HG02588 (cell line): ENCODE results near the gene UVSSA.

Experiments used
- ATAC-seq: cut with Tn5 transposase; IDR thresholded peaks from one replicate; pipeline ENCODE4 v1.9.1; 2021; ENCODE audit warnings: mild to moderate bottlenecking, moderate library complexity; ENCODE audit not compliant: unreplicated experiment

UVSSA gene

GRCh38 chr4:1345903-1346780 is 866 bp upstream of the UVSSA start:
- peak; percentile 23 for ATAC-seq

- ATAC-seq: peak; percentile 28
Observed at GRCh38 chr4:1347410-1347864, 429 bp downstream of the UVSSA start.

DNA sequence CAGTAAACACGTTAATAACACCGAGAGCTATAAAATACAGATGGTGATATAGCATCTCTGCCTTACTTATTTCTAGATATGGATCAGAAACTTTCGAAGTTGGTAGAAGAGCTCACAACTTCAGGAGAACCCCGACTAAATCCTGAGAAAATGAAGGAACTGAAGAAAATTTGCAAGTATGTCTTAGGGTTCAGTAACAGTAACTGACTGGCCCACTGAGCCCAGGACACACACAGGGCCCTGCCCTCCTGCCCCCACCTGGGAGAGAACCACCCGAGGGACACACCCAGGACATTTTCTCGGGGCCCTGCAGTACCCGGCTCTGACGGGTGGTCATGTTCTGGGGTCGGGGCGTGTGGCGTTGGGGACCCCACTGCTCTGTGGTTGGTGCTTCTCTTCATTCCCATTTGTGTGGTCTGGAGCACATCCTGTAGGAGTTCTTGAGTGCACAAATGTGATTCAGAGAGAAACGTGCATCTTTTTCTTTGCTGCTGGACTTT is 1.1 kb downstream of the UVSSA start:
- ATAC-seq: no peak

DNA sequence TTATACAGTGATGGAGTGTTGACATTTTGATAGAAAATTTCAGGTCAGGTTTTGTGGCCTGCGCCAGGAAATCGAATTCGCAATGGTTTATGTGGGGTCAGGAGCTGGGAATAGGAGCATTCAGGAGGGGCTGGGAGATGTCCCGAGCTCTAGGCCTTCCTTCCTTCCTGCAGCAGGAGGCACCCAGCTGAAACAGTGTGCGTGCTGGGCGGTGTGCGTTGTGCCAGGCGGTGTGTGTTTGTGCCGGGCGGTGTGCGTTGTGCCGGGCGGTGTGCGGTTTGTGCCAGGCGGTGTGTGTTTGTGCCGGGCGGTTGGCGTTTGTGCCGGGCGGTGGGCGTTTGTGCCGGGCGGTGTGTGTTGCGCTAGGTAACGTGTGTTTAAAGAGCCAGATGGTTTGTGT is 1.7 kb downstream of the UVSSA start:
- no peak for ATAC-seq

DNA sequence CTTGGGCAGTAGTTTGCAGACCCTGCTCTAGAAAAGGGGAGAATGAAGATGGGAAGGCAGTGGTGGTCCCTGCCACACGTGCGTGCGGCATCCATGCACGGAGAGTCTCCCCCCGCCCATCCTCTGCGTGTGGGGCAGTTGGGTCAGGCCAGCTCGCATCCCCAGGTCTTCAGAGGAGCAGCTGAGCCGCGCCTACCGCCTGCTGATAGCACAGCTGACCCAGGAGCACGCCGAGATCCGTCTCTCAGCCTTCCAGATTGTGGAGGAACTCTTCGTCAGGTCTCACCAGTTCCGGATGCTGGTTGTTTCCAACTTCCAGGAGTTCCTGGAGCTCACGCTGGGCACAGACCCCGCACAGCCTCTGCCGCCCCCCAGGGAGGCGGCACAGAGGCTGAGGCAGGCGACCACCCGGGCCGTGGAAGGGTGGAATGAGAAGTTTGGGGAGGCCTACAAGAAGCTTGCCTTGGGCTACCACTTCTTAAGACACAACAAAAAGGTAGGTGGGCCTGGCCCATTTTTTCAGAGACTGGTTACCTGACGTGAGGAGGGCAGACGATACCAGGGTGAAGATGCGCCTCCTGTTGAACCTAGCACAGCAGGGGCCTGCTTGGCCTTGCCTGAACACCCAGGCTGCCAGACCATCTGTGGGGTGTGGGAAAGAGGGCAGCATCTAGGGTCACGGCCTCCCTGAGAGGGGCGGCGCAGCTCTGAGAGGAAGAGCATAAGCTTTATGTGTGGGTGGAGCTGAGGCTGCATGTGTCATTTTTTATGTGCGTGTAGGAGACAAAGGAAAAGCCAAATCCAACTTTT is 2.6 kb downstream of the UVSSA start:
- no peak for ATAC-seq

- no peak for ATAC-seq
Observed at GRCh38 chr4:1350169-1350520, 3.1 kb downstream of the UVSSA start.

- ATAC-seq: no peak
Observed at GRCh38 chr4:1351854-1352566, 5.0 kb downstream of the UVSSA start.

- no peak for ATAC-seq
Observed at GRCh38 chr4:1352567-1352900, 5.5 kb downstream of the UVSSA start.

DNA sequence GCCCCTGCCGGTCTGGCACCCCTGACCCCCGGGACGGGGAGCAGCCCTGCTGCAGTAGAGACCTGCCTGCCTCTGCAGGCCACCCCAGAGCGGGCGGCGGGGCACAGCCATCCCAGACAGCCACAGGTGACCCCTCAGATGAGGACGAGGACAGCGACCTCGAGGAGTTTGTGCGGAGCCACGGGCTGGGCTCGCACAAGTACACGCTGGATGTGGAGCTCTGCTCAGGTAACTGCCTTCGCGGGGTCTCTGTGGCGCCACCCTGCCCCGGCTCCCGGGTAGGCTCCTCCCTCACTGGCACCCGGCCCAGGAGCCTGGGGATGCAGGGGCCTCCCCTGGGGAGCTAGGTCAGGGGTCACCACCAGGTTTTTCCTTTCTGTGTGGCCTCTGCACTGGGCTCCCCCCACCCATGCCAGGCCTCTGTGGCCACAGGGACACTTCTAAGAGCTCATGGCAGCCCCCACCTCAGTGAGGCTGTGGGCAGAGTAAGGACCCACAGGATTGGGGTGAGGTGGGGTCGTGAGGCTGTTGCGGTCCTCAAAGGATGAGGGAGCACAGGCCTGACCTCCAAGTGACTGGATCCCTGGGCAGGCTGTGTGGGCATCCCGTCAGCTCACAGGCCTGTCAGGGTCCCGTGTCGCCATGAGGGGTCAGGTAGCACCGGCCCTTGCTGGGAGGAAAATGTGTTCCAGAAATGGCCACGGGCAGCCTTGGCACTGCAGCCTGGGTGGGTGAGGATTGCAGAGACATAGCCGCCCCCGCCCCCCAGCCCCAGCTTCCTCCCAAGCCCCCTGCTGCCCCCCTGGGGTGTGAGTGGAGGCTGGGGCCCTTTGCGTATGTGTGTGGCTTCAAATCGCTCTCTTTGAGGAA is 6.4 kb downstream of the UVSSA start:
- no peak for ATAC-seq

- no peak for ATAC-seq
Observed at GRCh38 chr4:1354136-1354982, 7.4 kb downstream of the UVSSA start.

DNA sequence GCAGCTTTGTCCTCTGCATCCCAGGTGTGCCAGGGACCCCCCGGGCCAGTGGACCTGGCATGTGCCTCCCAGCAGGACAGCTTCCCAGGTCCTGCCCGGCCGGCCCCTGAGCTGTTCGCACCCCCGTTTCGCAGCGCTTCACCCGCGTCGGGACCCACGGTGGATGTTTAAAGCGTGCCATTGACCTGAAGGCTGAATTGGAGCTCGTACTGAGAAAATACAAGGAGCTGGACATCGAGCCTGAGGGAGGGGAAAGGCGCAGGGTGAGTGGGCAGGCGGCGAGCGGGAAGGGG is 7.9 kb downstream of the UVSSA start:
- ATAC-seq: no peak

DNA sequence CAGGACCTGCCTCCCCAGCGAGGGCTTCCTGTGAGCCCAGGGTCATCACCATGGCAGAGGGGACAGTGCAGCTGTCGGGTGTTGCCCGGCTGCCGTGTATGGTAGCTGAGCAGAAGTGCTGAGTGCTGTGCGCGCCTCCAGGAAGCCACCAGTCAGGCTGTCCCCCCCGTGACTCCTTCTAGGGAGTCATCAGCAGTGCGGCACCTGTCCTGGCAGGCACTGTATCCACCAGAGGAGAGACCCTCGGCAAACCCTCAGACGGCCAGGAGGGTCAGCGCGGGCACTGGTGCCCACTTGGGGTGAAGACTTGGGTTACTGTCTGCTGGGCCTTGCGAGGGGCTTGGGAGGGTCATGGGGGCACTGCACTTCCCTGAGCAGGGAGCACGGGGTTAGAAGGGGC is 8.4 kb downstream of the UVSSA start:
- no peak for ATAC-seq

GRCh38 chr4:1356181-1356998 is 9.4 kb downstream of the UVSSA start:
- ATAC-seq: no peak

DNA sequence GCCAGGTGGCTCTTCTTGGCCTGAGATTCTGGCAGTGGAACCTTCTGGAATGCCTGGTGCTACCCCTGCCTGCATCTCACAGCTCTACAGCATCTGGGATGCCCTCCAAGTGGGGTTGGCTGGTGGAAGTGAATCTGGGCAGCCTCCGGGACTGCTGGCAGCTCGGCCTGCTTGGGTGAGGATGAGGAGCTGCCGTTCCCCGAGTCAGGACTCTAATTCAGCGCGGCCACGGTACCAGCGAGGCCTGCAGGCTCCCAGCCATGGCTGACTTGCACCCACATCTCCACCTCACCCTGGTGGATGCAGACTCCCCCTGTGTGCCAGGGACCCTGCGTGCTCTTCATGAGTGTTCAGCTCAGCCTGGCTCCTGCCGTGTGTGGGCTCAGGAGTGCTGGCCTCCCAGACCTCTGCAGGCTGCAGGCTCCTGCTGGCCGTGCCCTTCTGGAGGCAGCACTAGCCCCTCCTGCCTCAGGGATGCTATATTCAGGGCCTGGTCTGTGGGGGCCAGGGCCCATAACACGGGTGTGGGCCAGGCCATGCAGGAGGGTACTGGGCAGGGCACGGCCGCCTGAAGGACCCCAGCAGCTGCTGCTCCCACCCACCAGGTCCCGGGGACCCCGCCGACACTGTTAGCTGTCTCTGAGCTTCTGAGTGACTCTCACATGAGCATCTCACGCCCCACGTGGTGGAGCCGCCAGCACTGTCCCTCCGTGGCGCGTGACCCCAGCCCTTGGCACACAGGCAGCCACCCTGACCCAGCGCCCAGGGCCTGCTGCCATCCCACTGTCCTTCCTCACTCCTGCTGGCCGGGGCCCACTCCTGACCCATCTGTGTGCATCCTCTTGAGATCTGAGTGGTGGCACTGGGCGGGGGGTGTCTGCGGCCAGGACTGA is 10.6 kb downstream of the UVSSA start:
- no peak for ATAC-seq

- no peak for ATAC-seq
Observed at GRCh38 chr4:1358421-1359143, 11.6 kb downstream of the UVSSA start.

DNA sequence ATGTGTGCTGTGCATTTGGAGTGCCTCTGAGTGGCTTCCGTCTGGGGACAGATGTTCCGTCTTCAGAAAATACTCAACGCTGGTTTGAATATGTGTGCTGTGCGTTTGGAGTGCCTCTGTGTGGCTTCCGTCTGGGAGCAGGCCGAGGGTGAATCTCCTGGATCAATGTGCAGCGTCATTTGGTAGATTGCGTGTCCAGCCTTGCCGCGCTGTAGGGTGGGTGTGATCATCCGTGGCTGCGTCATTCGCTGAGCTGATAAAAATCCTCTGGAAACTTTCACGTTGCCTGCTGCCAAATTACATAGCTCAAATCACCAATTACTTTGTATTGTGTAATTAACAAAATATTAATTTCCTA is 12.1 kb downstream of the UVSSA start:
- no peak for ATAC-seq

DNA sequence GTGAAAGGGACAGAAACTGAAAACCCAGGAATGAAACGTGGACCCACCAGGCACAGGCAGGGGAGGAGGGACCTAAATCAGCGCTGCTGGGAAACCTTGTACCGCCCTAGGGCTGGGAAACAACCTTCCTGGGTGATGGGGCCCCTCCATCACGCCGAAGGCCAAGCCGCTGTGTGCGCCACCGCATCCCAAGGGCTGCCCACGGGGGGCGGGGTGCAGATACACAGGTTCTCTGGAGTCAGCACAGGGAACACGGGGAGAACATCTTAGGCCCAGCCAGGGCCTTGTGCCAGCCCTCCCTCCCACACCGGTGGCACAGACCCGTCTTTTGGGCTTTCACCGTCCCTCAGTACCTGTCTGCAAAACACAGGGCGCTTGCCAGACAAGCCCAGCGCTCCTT is 13.0 kb downstream of the UVSSA start:
- ATAC-seq: no peak
